H1 (cell line): Measurements from ENCODE around the gene PGAP3. TPM values are rescaled to one million over a fixed set of nuclear protein-coding genes. Genes with fewer than 3 reads are reported as not detected.

Experiments
- CTCF ChIA-PET: fragments of 300-600 bp; sonication (Branson Sonifier 250); formaldehyde crosslinking; loops from one replicate; lab custom pipeline; 2021; ENCODE audit not compliant: partially characterized antibody; lab: Charles Lee
- POLR2A ChIA-PET: fragments of 300-600 bp; sonication (Branson Sonifier 250); formaldehyde crosslinking; loops from one replicate; lab custom pipeline; 2021; ENCODE audit warnings: inconsistent platforms; ENCODE audit not compliant: partially characterized antibody; lab: Charles Lee
- DNase-seq, 2 experiments: peaks; one replicate each; pipeline versions ENCODE4 v3.0.0 to v3.0.0-alpha.2; 2010 to 2022; ENCODE audit warnings: low spot score in 2 of 2, low read depth in 1 of 2, mixed read lengths in 1 of 2
- FAIRE-seq: peaks from 2 replicates; lab custom pipeline; 2011; peaks lifted over from hg19 to GRCh38; lab: Jason Lieb, UNC
- H2AFZ ChIP-seq: 2 replicates; pipeline ENCODE4 v1.8.1; 2012; ENCODE audit warnings: low read length, inconsistent platforms
- H2AK5ac ChIP-seq: 2 replicates; pipeline ENCODE4 v1.6.1; 2013; ENCODE audit warnings: low read depth, low read length
- H2BK120ac ChIP-seq: replicated peaks from 2 replicates; pipeline ENCODE3; 2013; ENCODE audit warnings: low read depth, low read length, inconsistent platforms
- H2BK12ac ChIP-seq: 2 replicates; pipeline ENCODE4 v1.6.1; 2013; ENCODE audit warnings: low read depth, low read length
- H2BK15ac ChIP-seq: 2 replicates; pipeline ENCODE4 v1.6.1; 2013; ENCODE audit warnings: low read length
- H2BK20ac ChIP-seq: 2 replicates; pipeline ENCODE4 v1.6.1; 2013; ENCODE audit warnings: low read length
- H2BK5ac ChIP-seq: 2 replicates; pipeline ENCODE4 v1.6.1; 2013; ENCODE audit warnings: low read depth, low read length
- H3K14ac ChIP-seq: 2 replicates; pipeline ENCODE4 v1.6.1; 2013; ENCODE audit warnings: inconsistent platforms; ENCODE audit not compliant: insufficient read length
- H3K18ac ChIP-seq: 2 replicates; pipeline ENCODE4 v1.6.1; 2013; ENCODE audit warnings: low read length; ENCODE audit errors: extremely low read depth
- H3K23ac ChIP-seq: 2 replicates; pipeline ENCODE4 v1.6.1; 2013; ENCODE audit warnings: inconsistent platforms; ENCODE audit not compliant: insufficient read length
- H3K23me2 ChIP-seq: 2 replicates; pipeline ENCODE4 v1.6.1; 2013; ENCODE audit warnings: low read depth, low read length
- H3K27ac ChIP-seq: 2 replicates; pipeline ENCODE4 v1.6.1; 2011; ENCODE audit warnings: low read depth, low read length, inconsistent platforms
- H3K27me3 ChIP-seq, 4 experiments: replicated peaks in 1 of 4; 1 replicate in 1 of 4; 2 replicates in 3 of 4; pipeline versions ENCODE4 v1.6.1 to v1.8.1; 2011 to 2013; ENCODE audit warnings: low read length in 3 of 4, mild to moderate bottlenecking in 3 of 4, inconsistent platforms in 2 of 4, mixed read lengths in 2 of 4, moderate library complexity in 1 of 4; ENCODE audit not compliant: control insufficient read depth in 3 of 4, insufficient read depth in 3 of 4; ENCODE audit errors: extremely low read depth in 1 of 4
- H3K36me3 ChIP-seq, 4 experiments: 2 replicates each; pipeline versions ENCODE4 v1.6.1 to v1.8.1; 2011 to 2013; ENCODE audit warnings: mild to moderate bottlenecking in 4 of 4, low read length in 3 of 4, moderate library complexity in 2 of 4, control low read depth in 1 of 4, inconsistent platforms in 1 of 4; ENCODE audit not compliant: insufficient read depth in 4 of 4, control insufficient read depth in 2 of 4
- H3K4ac ChIP-seq: replicated peaks from 2 replicates; pipeline ENCODE3; 2013; ENCODE audit warnings: low read length, low read depth, mixed read lengths, inconsistent platforms; ENCODE audit not compliant: insufficient read length
- H3K4me1 ChIP-seq, 4 experiments: replicated peaks in 1 of 4; 1 replicate in 1 of 4; 2 replicates in 3 of 4; pipeline versions ENCODE4 v1.6.1 to v1.8.1; 2011 to 2013; ENCODE audit warnings: low read length in 3 of 4, inconsistent platforms in 2 of 4, mixed read lengths in 1 of 4; ENCODE audit not compliant: insufficient read depth in 4 of 4, control insufficient read depth in 3 of 4
- H3K4me2 ChIP-seq, 2 experiments: 2 replicates each; pipeline versions ENCODE4 v1.6.1 to v1.8.1; 2011 to 2013; ENCODE audit warnings: low read depth in 2 of 2, low read length in 2 of 2, control low read depth in 1 of 2, inconsistent platforms in 1 of 2, mild to moderate bottlenecking in 1 of 2; ENCODE audit not compliant: insufficient read depth in 1 of 2
- H3K4me3 ChIP-seq, 4 experiments: fragments of 200-600, 300-600 bp in 1 of 4; sonication (generic), shearing (Covaris generic), sonication (Bioruptor Twin) in 1 of 4; 2 replicates each; pipeline versions ENCODE4 v1.5.1 to v1.8.1; 2011 to 2016; ENCODE audit warnings: low read length in 4 of 4, low read depth in 3 of 4, control low read depth in 2 of 4, inconsistent platforms in 2 of 4, mild to moderate bottlenecking in 2 of 4, mixed read lengths in 1 of 4, moderate library complexity in 1 of 4; ENCODE audit not compliant: insufficient read depth in 2 of 4; ENCODE audit errors: extremely low read depth in 1 of 4
- H3K56ac ChIP-seq: replicated peaks from 2 replicates; pipeline ENCODE3; 2013; ENCODE audit warnings: low read depth, mild to moderate bottlenecking, mixed read lengths, low read length, inconsistent platforms; ENCODE audit not compliant: insufficient read length
- H3K79me1 ChIP-seq: 2 replicates; pipeline ENCODE4 v1.6.1; 2013; ENCODE audit warnings: low read depth, low read length, control low read depth
- H3K79me2 ChIP-seq, 2 experiments: 2 replicates each; pipeline versions ENCODE4 v1.6.1 to v1.8.1; 2012 to 2013; ENCODE audit warnings: low read length in 2 of 2, mild to moderate bottlenecking in 2 of 2, inconsistent platforms in 1 of 2; ENCODE audit not compliant: insufficient read depth in 2 of 2, control insufficient read depth in 1 of 2
- H3K9ac ChIP-seq, 4 experiments: replicated peaks in 1 of 4; 1 replicate in 1 of 4; 2 replicates in 3 of 4; pipeline versions ENCODE4 v1.6.1 to v1.8.1; 2011 to 2013; ENCODE audit warnings: low read depth in 3 of 4, low read length in 3 of 4, control low read depth in 2 of 4, mild to moderate bottlenecking in 2 of 4, moderate library complexity in 2 of 4, inconsistent platforms in 1 of 4; ENCODE audit errors: extremely low read depth in 1 of 4
- H3K9me3 ChIP-seq, 2 experiments: 2 replicates each; pipeline versions ENCODE4 v1.6.1 to v1.8.1; 2012 to 2013; ENCODE audit warnings: mild to moderate bottlenecking in 2 of 2, moderate library complexity in 2 of 2, control low read depth in 1 of 2, inconsistent platforms in 1 of 2, low read depth in 1 of 2, low read length in 1 of 2, mixed read lengths in 1 of 2; ENCODE audit not compliant: insufficient read depth in 2 of 2
- H4K20me1 ChIP-seq, 2 experiments: replicated peaks in 1 of 2; 2 replicates each; pipeline versions ENCODE3 to v1.8.1; 2011 to 2013; ENCODE audit warnings: inconsistent platforms in 2 of 2, low read length in 2 of 2, mild to moderate bottlenecking in 1 of 2; ENCODE audit not compliant: insufficient read depth in 2 of 2, control insufficient read depth in 1 of 2
- H4K5ac ChIP-seq: 2 replicates; pipeline ENCODE4 v1.6.1; 2013; ENCODE audit warnings: low read length, low read depth, mixed read lengths, inconsistent platforms; ENCODE audit not compliant: insufficient read length
- H4K8ac ChIP-seq: 2 replicates; pipeline ENCODE4 v1.8.0; 2013; ENCODE audit warnings: mild to moderate bottlenecking, moderate library complexity, low read length, inconsistent platforms; ENCODE audit not compliant: insufficient read depth; ENCODE audit errors: extremely low read depth
- H4K91ac ChIP-seq: replicated peaks from 2 replicates; pipeline ENCODE3; 2013; ENCODE audit warnings: low read length, mixed read lengths, inconsistent platforms; ENCODE audit not compliant: insufficient read length
- BRCA1 ChIP-seq: IDR thresholded peaks from 2 replicates; pipeline ENCODE4 v1.6.1; 2012; ENCODE audit warnings: low read depth, low read length, improper control_type of control experiment
- CEBPB ChIP-seq: IDR thresholded peaks from 2 replicates; pipeline ENCODE4 v1.6.1; 2012; ENCODE audit warnings: low read depth, low read length
- FOSL1 ChIP-seq: IDR thresholded peaks from 2 replicates; pipeline ENCODE4 v1.6.1; 2011; ENCODE audit warnings: mild to moderate bottlenecking, low read depth, low read length, moderate library complexity; ENCODE audit not compliant: insufficient read depth
- GABPA ChIP-seq: IDR thresholded peaks from 2 replicates; pipeline ENCODE4 v1.6.1; 2011; ENCODE audit warnings: mild to moderate bottlenecking, low read length, moderate library complexity, borderline replicate concordance; ENCODE audit not compliant: insufficient read depth
- HDAC2 ChIP-seq, 2 experiments: fragments of 300-600 bp in 1 of 2; sonication (generic) in 1 of 2; IDR thresholded peaks; 2 replicates each; pipeline ENCODE4 v1.6.1; 2011 to 2012; ENCODE audit warnings: low read depth in 2 of 2, low read length in 2 of 2, mild to moderate bottlenecking in 2 of 2, moderate library complexity in 2 of 2, borderline replicate concordance in 1 of 2, inconsistent platforms in 1 of 2
- MAFK ChIP-seq: IDR thresholded peaks from 2 replicates; pipeline ENCODE4 v1.6.1; 2012; ENCODE audit warnings: low read depth, mild to moderate bottlenecking, improper control_type of control experiment, low read length
- SIRT6 ChIP-seq: IDR thresholded peaks from one replicate; pipeline ENCODE4 v1.7.1; 2012; ENCODE audit warnings: low read length, inconsistent platforms
- SP4 ChIP-seq: IDR thresholded peaks from 2 replicates; pipeline ENCODE4 v1.6.1; 2012; ENCODE audit warnings: low read length, inconsistent platforms
- SUZ12 ChIP-seq: fragments of 200-600 bp; sonication (generic); IDR thresholded peaks from 2 replicates; pipeline ENCODE4 v1.6.1; 2012; ENCODE audit warnings: mild to moderate bottlenecking, inconsistent platforms, low read length, moderate library complexity, mixed read lengths
- ZNF274 ChIP-seq: IDR thresholded peaks from 2 replicates; pipeline ENCODE4 v1.7.0; 2012; ENCODE audit warnings: low read length, borderline replicate concordance; ENCODE audit errors: extremely low read depth
- WGBS, 2 experiments: shearing (Covaris generic) in 1 of 2; methylation state at CpG; one replicate each; pipeline versions ENCODE4 v1.1.6 to v1.1.7; 2013 to 2015; ENCODE audit warnings: low lambda C conversion rate in 2 of 2, mixed read lengths in 2 of 2, inconsistent platforms in 1 of 2, low coverage in 1 of 2, missing lambda C conversion rate in 1 of 2; ENCODE audit not compliant: insufficient replicate concordance in 2 of 2, insufficient coverage in 1 of 2, insufficient read length in 1 of 2; ENCODE audit errors: extremely low coverage in 1 of 2, missing lambda C conversion rate in 1 of 2; 5-methylcytosine and 5-hydroxymethylcytosine counted together
- polyA plus RNA-seq, 7 experiments: library from polyadenylated mRNA; depleted of rRNA in 3 of 7; stranded (reverse) in 5 of 7; unstranded in 2 of 7; fragments of >200 nt in 5 of 7; fragments of 200-250 nt in 2 of 7; gene quantifications; 1 replicate in 5 of 7; 2 replicates in 1 of 7; 4 replicates in 1 of 7; pipeline versions ENCODE4 v1.2.1 to v1.2.3, GENCODE V29; 2011 to 2013; ENCODE audit warnings: missing spikeins in 2 of 7, mixed read lengths in 2 of 7
- total RNA-seq: library from RNA; stranded (reverse); fragmentation: NEBNext Ultra II Directional; extraction: Animal tissue kit (Norgen Biotek cat#: 25700); gene quantifications from 2 replicates; pipeline ENCODE4 v1.2.1, GENCODE V29; 2021
- TF ChIP-seq, protein P1 (sequence below), 3 experiments: IDR thresholded peaks; 1 replicate in 2 of 3; 2 replicates in 1 of 3; pipeline versions ENCODE4 v1.5.1 to v1.6.1; 2011; ENCODE audit warnings: low read length in 3 of 3, mild to moderate bottlenecking in 3 of 3, inconsistent platforms in 2 of 3, low read depth in 1 of 3, moderate library complexity in 1 of 3; ENCODE audit not compliant: insufficient read depth in 1 of 3; ENCODE audit errors: control extremely low read depth in 1 of 3

The PGAP3 gene
- total and polyA plus RNA-seq, 2 of the 8 experiments (the other 6 are each of a cell fraction or from before 2014, with no cell fraction given): 21.0 to 30.7 TPM

DNA sequence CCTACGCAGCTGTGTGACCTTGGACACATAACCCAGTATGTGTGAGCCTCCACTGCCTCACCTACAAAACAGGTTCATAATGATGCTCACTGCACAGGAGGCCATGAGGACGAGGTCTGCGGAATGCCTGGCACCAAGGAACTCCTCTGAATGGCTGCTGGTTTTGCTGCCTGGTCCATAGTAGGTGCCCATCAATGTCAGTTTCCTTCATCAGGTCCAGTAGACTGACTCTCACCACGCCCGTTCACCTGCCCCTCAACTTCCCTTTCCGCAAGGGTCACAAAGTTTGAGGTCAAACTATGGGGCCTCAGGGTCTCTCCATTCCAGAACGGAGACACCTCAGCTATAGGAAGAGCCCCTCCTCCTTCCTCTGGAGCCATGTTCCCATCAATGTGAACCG lies 10.8 kb downstream of the PGAP3 start:
- H2BK5ac ChIP-seq: no peak overlapping the region
- H3K4ac ChIP-seq: no peak overlapping the region
- H3K23ac ChIP-seq: no peak overlapping the region
- no peak overlapping the region for H2BK15ac ChIP-seq
- no peaks in the 10 kb centered on the region for H3K9me3 ChIP-seq
- H3K27ac ChIP-seq: no peak overlapping the region
- TF ChIP-seq HDAC2 (IDR thresholded peaks at IDR 0.05; ENCODE audit: borderline replicate concordance in 1 of 2, low read depth in 2 of 2, low read length in 2 of 2) (no peak), ZNF274 (no peak), FOSL1 (no peak), MAFK (no peak), SP4 (no peak), BRCA1 (no peak), CEBPB (no peak), SUZ12 (no peak), GABPA (no peak), SIRT6 (no peak)
- TF ChIP-seq, protein P1, sequence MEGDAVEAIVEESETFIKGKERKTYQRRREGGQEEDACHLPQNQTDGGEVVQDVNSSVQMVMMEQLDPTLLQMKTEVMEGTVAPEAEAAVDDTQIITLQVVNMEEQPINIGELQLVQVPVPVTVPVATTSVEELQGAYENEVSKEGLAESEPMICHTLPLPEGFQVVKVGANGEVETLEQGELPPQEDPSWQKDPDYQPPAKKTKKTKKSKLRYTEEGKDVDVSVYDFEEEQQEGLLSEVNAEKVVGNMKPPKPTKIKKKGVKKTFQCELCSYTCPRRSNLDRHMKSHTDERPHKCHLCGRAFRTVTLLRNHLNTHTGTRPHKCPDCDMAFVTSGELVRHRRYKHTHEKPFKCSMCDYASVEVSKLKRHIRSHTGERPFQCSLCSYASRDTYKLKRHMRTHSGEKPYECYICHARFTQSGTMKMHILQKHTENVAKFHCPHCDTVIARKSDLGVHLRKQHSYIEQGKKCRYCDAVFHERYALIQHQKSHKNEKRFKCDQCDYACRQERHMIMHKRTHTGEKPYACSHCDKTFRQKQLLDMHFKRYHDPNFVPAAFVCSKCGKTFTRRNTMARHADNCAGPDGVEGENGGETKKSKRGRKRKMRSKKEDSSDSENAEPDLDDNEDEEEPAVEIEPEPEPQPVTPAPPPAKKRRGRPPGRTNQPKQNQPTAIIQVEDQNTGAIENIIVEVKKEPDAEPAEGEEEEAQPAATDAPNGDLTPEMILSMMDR (IDR thresholded peaks at IDR 0.05; ENCODE audit: control extremely low read depth in 1 of 3, insufficient read depth in 1 of 3, low read depth in 1 of 3, low read length in 3 of 3): no peak
- H2BK12ac ChIP-seq: no peak overlapping the region
- H3K23me2 ChIP-seq: no peaks in the 10 kb centered on the region
- POLR2A ChIA-PET: interaction anchor here (1.1 to 38.1 kb wide), 4 partner anchors 2 to 53 kb away, joined by 3 to 708 read pairs (median 356); partner anchors contain the start of genes ERBB2, MIEN1, PGAP3 and PNMT
- H4K20me1 ChIP-seq: no peaks in the 10 kb centered on the region
- H3K56ac ChIP-seq: no peak overlapping the region
- FAIRE-seq (no peak), DNase-seq (no peak)
- H3K4me1 ChIP-seq: peaks cover 0 to 10% (median 5%) of the 10 kb centered on the region in 4 experiments; a peak in 6 of 7 replicates
- H4K91ac ChIP-seq: no peak overlapping the region
- no peak overlapping the region for H2AFZ ChIP-seq
- H3K27me3 ChIP-seq: no peaks in the 10 kb centered on the region
- no peak overlapping the region for H3K4me2 ChIP-seq
- H3K36me3 ChIP-seq: peaks cover 0 to 3% (median 1%) of the 10 kb centered on the region in 4 experiments; a peak in 4 of 8 replicates
- no peak overlapping the region for H4K8ac ChIP-seq
- H4K5ac ChIP-seq: no peak overlapping the region
- H2BK20ac ChIP-seq: no peak overlapping the region
- 85% methylated on average over 8 of the region's 8 CpGs; no CpG with 5 or more reads in 1 of the 2 experiments for WGBS, 2 experiments
- no peaks in the 10 kb centered on the region for H3K79me2 ChIP-seq
- CTCF ChIA-PET: interaction anchor here (0.8 to 52.4 kb wide), 7 partner anchors 7 to 76 kb away, joined by 3 to 1885 read pairs (median 7); partner anchors contain the start of genes ERBB2, PNMT, PPP1R1B and STARD3
- no peak overlapping the region for H3K14ac ChIP-seq
- no peak overlapping the region for H2BK120ac ChIP-seq
- H3K4me3 ChIP-seq: no peak overlapping the region
- H3K9ac ChIP-seq: no peak overlapping the region
- no peak overlapping the region; the same call in 1 of the 2 replicates for H2AK5ac ChIP-seq
- H3K18ac ChIP-seq: no peak overlapping the region
- H3K79me1 ChIP-seq: no peaks in the 10 kb centered on the region
